ENCODE results near the gene MARK3. TPM values are rescaled to one million over a fixed set of nuclear protein-coding genes. Genes with fewer than 3 reads are reported as not detected.

MARK3 gene
- total RNA-seq, 2 donors from 2014 or later = 67.0 to 91.4 TPM

- H3K36me3 Mint-ChIP-seq = peaks cover 0 to 15% of the 10 kb centered on the region in 2 donors
- no peaks in the 10 kb centered on the region for H3K9me3 Mint-ChIP-seq
- ATAC-seq (no peak), DNase-seq (ENCODE audit: low spot score in 2 of 2) (no peak)
- peak overlapping the region in 1 of 2 donors; percentile 29 for H3K27ac Mint-ChIP-seq
Observed at GRCh38 chr14:103483600-103483999, 98.4 kb downstream of the MARK3 start.

GRCh38 chr14:103485504-103485903 is 100.3 kb downstream of the MARK3 start:
- Mint-ChIP-seq H3K27ac (no peak overlapping the region), H3K36me3 (peaks cover 0 to 12% of the 10 kb centered on the region in 2 donors), H3K9me3 (no peaks in the 10 kb centered on the region)
- DNase-seq (ENCODE audit: low spot score in 2 of 2) (no peak), ATAC-seq (no peak)

- Mint-ChIP-seq H3K27ac (no peak overlapping the region), H3K9me3 (no peaks in the 10 kb centered on the region), H3K36me3 (no peaks in the 10 kb centered on the region)
- ATAC-seq = no peak
- DNase-seq (ENCODE audit: low spot score in 2 of 2) = no peak
Observed at GRCh38 chr14:103488071-103488470, 102.9 kb downstream of the MARK3 start.

GRCh38 chr14:103488960-103489359 is 103.7 kb downstream of the MARK3 start:
- DNase-seq (ENCODE audit: low spot score in 2 of 2) = no peak
- no peak for ATAC-seq
- H3K27ac Mint-ChIP-seq = peak overlapping the region in 1 of 2 donors; percentile 31
- no peaks in the 10 kb centered on the region for H3K9me3 Mint-ChIP-seq
- H3K36me3 Mint-ChIP-seq = no peaks in the 10 kb centered on the region

- no peaks in the 10 kb centered on the region for H3K36me3 Mint-ChIP-seq
- DNase-seq (ENCODE audit: low spot score in 2 of 2) (no peak), ATAC-seq (no peak)
- H3K9me3 Mint-ChIP-seq = no peaks in the 10 kb centered on the region
- H3K27ac Mint-ChIP-seq = peak overlapping the region in 1 of 2 donors; percentile 31
Observed at GRCh38 chr14:103489621-103490020, 104.4 kb downstream of the MARK3 start.

GRCh38 chr14:103491691-103492090 is 106.5 kb downstream of the MARK3 start:
- no peaks in the 10 kb centered on the region for H3K9me3 Mint-ChIP-seq
- ATAC-seq (no peak), DNase-seq (ENCODE audit: low spot score in 2 of 2) (no peak)
- no peaks in the 10 kb centered on the region for H3K36me3 Mint-ChIP-seq
- no peak overlapping the region for H3K27ac Mint-ChIP-seq

- Mint-ChIP-seq H3K9me3 (no peaks in the 10 kb centered on the region), H3K36me3 (no peaks in the 10 kb centered on the region), H3K27ac (peak overlapping the region in 1 of 2 donors; percentile 33)
- ATAC-seq (no peak), DNase-seq (ENCODE audit: low spot score in 2 of 2) (no peak)
Observed at GRCh38 chr14:103492156-103492925, 107.1 kb downstream of the MARK3 start.

GRCh38 chr14:103495854-103496253 is 110.6 kb downstream of the MARK3 start:
- ATAC-seq (no peak), DNase-seq (ENCODE audit: low spot score in 2 of 2) (no peak)
- H3K27ac Mint-ChIP-seq = no peak overlapping the region
- no peaks in the 10 kb centered on the region for H3K9me3 Mint-ChIP-seq
- H3K36me3 Mint-ChIP-seq = no peaks in the 10 kb centered on the region

- no peaks in the 10 kb centered on the region for H3K36me3 Mint-ChIP-seq
- DNase-seq (ENCODE audit: low spot score in 2 of 2) (no peak), ATAC-seq (no peak)
- no peak overlapping the region for H3K27ac Mint-ChIP-seq
- no peaks in the 10 kb centered on the region for H3K9me3 Mint-ChIP-seq
Observed at GRCh38 chr14:103496776-103497175, 111.6 kb downstream of the MARK3 start.

- peak; percentile 30 to 40 for ATAC-seq
- no peak overlapping the region for H3K27ac Mint-ChIP-seq
- no peaks in the 10 kb centered on the region for H3K9me3 Mint-ChIP-seq
- H3K36me3 Mint-ChIP-seq = peaks cover 0 to 5% of the 10 kb centered on the region in 2 donors
- DNase-seq (ENCODE audit: low spot score in 2 of 2) = no peak
Observed at GRCh38 chr14:103499709-103500108, 114.5 kb downstream of the MARK3 start.

GRCh38 chr14:103500148-103500990 is 115.2 kb downstream of the MARK3 start:
- no peaks in the 10 kb centered on the region for H3K9me3 Mint-ChIP-seq
- H3K36me3 Mint-ChIP-seq = peaks cover 0 to 5% of the 10 kb centered on the region in 2 donors
- ATAC-seq (peak; percentile 82 to 87), DNase-seq (ENCODE audit: low spot score in 2 of 2) (peak in 1 of 2 donors; percentile 82)
- H3K27ac Mint-ChIP-seq = no peak overlapping the region

GRCh38 chr14:103501041-103501870 is 116.0 kb downstream of the MARK3 start:
- no peak for ATAC-seq
- H3K27ac Mint-ChIP-seq = peak overlapping the region in 1 of 2 donors; percentile 72
- no peak for DNase-seq (ENCODE audit: low spot score in 2 of 2)
- peaks cover 0 to 5% of the 10 kb centered on the region in 2 donors for H3K36me3 Mint-ChIP-seq
- no peaks in the 10 kb centered on the region for H3K9me3 Mint-ChIP-seq

GRCh38 chr14:103501921-103502669 is 116.9 kb downstream of the MARK3 start:
- peaks cover 0 to 5% of the 10 kb centered on the region in 2 donors for H3K36me3 Mint-ChIP-seq
- H3K27ac Mint-ChIP-seq = peak overlapping the region in 1 of 2 donors; percentile 33
- ATAC-seq = no peak
- no peaks in the 10 kb centered on the region for H3K9me3 Mint-ChIP-seq
- DNase-seq (ENCODE audit: low spot score in 2 of 2) = no peak

GRCh38 chr14:103502877-103503276 is 117.7 kb downstream of the MARK3 start:
- no peaks in the 10 kb centered on the region for H3K9me3 Mint-ChIP-seq
- peaks cover 0 to 5% of the 10 kb centered on the region in 2 donors for H3K36me3 Mint-ChIP-seq
- peak overlapping the region in 1 of 2 donors; percentile 33 for H3K27ac Mint-ChIP-seq
- ATAC-seq (no peak), DNase-seq (ENCODE audit: low spot score in 2 of 2) (no peak)

- ATAC-seq (no peak), DNase-seq (ENCODE audit: low spot score in 2 of 2) (no peak)
- H3K36me3 Mint-ChIP-seq = peaks cover 0 to 5% of the 10 kb centered on the region in 2 donors
- H3K27ac Mint-ChIP-seq = no peak overlapping the region
- no peaks in the 10 kb centered on the region for H3K9me3 Mint-ChIP-seq
Observed at GRCh38 chr14:103503296-103503695, 118.1 kb downstream of the MARK3 start.

- Mint-ChIP-seq H3K36me3 (peaks cover 0 to 5% of the 10 kb centered on the region in 2 donors), H3K27ac (peak overlapping the region; percentile 21 to 92), H3K9me3 (no peaks in the 10 kb centered on the region)
- ATAC-seq (peak in 1 of 2 donors; percentile 13), DNase-seq (ENCODE audit: low spot score in 2 of 2) (no peak)
Observed at GRCh38 chr14:103504991-103505565, 119.9 kb downstream of the MARK3 start.
